Endothelial cell of umbilical vein (primary cell): Measurements from ENCODE around the gene FER. TPM values are rescaled to one million over a fixed set of nuclear protein-coding genes. Genes with fewer than 3 reads are reported as not detected.

Experiments
- BruUV-seq: library from RNA; stranded (reverse); fragments of 400-500 nt; replicated peaks from 2 replicates; lab custom pipeline; 2021; lab: Mats Ljungman, UMichigan
- CTCF ChIA-PET: fragments of 300-600, 350-600 bp; sonication (Branson Sonifier 250); formaldehyde crosslinking; loops from one replicate; lab custom pipeline; 2021; ENCODE audit warnings: antibody characterized with exemption, inconsistent platforms; lab: Charles Lee
- POLR2A ChIA-PET: fragments of 300-600, 350-600 bp; sonication (Branson Sonifier 250); formaldehyde crosslinking; loops from one replicate; lab custom pipeline; 2021; ENCODE audit warnings: antibody characterized with exemption, inconsistent platforms; lab: Charles Lee
- DNase-seq: peaks from one replicate; pipeline ENCODE4 v3.0.0-alpha.2; 2011; ENCODE audit warnings: low read depth, low spot score
- FAIRE-seq: peaks from 2 replicates; lab custom pipeline; 2011; peaks lifted over from hg19 to GRCh38; lab: Jason Lieb, UNC
- H2AFZ ChIP-seq: 2 replicates; pipeline ENCODE4 v1.6.0; 2012; ENCODE audit warnings: low read depth, low read length, control low read depth, inconsistent platforms
- H3K27ac ChIP-seq: 2 replicates; pipeline ENCODE4 v1.5.1; 2011; ENCODE audit warnings: low read depth, mild to moderate bottlenecking, control low read depth, low read length, moderate library complexity; ENCODE audit not compliant: insufficient read depth
- H3K27me3 ChIP-seq, 2 experiments: 2 replicates each; pipeline versions ENCODE4 v1.6.0 to v1.6.1; 2011; ENCODE audit warnings: low read length in 2 of 2, mixed read lengths in 1 of 2; ENCODE audit not compliant: control insufficient read depth in 2 of 2, insufficient read depth in 2 of 2
- H3K36me3 ChIP-seq, 2 experiments: 2 replicates in 1 of 2; 3 replicates in 1 of 2; pipeline ENCODE4 v1.5.1; 2011; ENCODE audit warnings: low read length in 2 of 2, mild to moderate bottlenecking in 1 of 2, moderate library complexity in 1 of 2; ENCODE audit not compliant: control insufficient read depth in 2 of 2, insufficient read depth in 2 of 2; ENCODE audit errors: extremely low read depth in 1 of 2
- H3K4me1 ChIP-seq: 3 replicates; pipeline ENCODE4 v1.5.1; 2011; ENCODE audit warnings: mild to moderate bottlenecking, low read length; ENCODE audit not compliant: control insufficient read depth, insufficient read depth; ENCODE audit errors: extremely low read depth
- H3K4me2 ChIP-seq: 2 replicates; pipeline ENCODE4 v1.6.1; 2011; ENCODE audit warnings: low read length, control low read depth, mixed read lengths; ENCODE audit not compliant: insufficient read depth
- H3K4me3 ChIP-seq, 3 experiments: fragments of 200-600 bp in 1 of 3; sonication (generic), shearing (Covaris generic) in 1 of 3; replicated peaks in 1 of 3; 2 replicates each; pipeline ENCODE4 v1.5.1; 2011 to 2016; ENCODE audit warnings: control low read depth in 3 of 3, low read length in 3 of 3, mild to moderate bottlenecking in 2 of 3, inconsistent platforms in 1 of 3, low read depth in 1 of 3, moderate library complexity in 1 of 3; ENCODE audit not compliant: insufficient read depth in 1 of 3
- H3K79me2 ChIP-seq: 2 replicates; pipeline ENCODE4 v1.6.0; 2012; ENCODE audit warnings: low read length, inconsistent platforms; ENCODE audit not compliant: control insufficient read depth, insufficient read depth
- H3K9ac ChIP-seq: replicated peaks from 2 replicates; pipeline ENCODE3; 2011; ENCODE audit warnings: low read length, control low read depth; ENCODE audit not compliant: insufficient read depth; ENCODE audit errors: extremely low read depth
- H3K9me1 ChIP-seq: replicated peaks from 3 replicates; pipeline ENCODE4 v1.6.0; 2011; ENCODE audit warnings: mild to moderate bottlenecking, low read length; ENCODE audit not compliant: control insufficient read depth, insufficient read depth; ENCODE audit errors: extremely low read depth
- H3K9me3 ChIP-seq: replicated peaks from 2 replicates; pipeline ENCODE4 v1.5.1; 2012; ENCODE audit warnings: low read length, inconsistent platforms; ENCODE audit not compliant: control insufficient read depth, insufficient read depth
- H4K20me1 ChIP-seq: replicated peaks from 2 replicates; pipeline ENCODE3; 2011; ENCODE audit warnings: mild to moderate bottlenecking, low read length; ENCODE audit not compliant: control insufficient read depth, insufficient read depth; ENCODE audit errors: extremely low read depth
- CTCF ChIP-seq, 2 donors: IDR thresholded peaks; 1 replicate in 1 of 2; 2 replicates in 1 of 2; pipeline ENCODE4 v1.5.1; 2011; ENCODE audit warnings: low read length in 2 of 2, mild to moderate bottlenecking in 2 of 2, moderate library complexity in 2 of 2, control low read depth in 1 of 2, inconsistent platforms in 1 of 2, low read depth in 1 of 2; ENCODE audit not compliant: insufficient read depth in 1 of 2; ENCODE audit errors: extremely low read depth in 1 of 2
- EZH2 ChIP-seq: IDR thresholded peaks from 2 replicates; pipeline ENCODE4 v1.6.1; 2012; ENCODE audit warnings: borderline replicate concordance, low read depth, mild to moderate bottlenecking, moderate library complexity, low read length, inconsistent platforms; ENCODE audit not compliant: severe bottlenecking
- FOS ChIP-seq: IDR thresholded peaks from 2 replicates; pipeline ENCODE4 v1.6.1; 2011; ENCODE audit warnings: mild to moderate bottlenecking, low read length, moderate library complexity, borderline replicate concordance; ENCODE audit not compliant: insufficient read depth
- GATA2 ChIP-seq: IDR thresholded peaks from 2 replicates; pipeline ENCODE4 v1.7.0; 2011; ENCODE audit warnings: low read depth, mild to moderate bottlenecking, moderate library complexity, mixed read lengths, low read length; ENCODE audit not compliant: insufficient read length, insufficient read depth
- JUN ChIP-seq: IDR thresholded peaks from 2 replicates; pipeline ENCODE4 v1.6.1; 2011; ENCODE audit warnings: borderline replicate concordance, low read depth; ENCODE audit not compliant: insufficient read length, insufficient read depth
- MAX ChIP-seq: IDR thresholded peaks from 2 replicates; pipeline ENCODE4 v1.6.1; 2011; ENCODE audit not compliant: insufficient read depth, insufficient read length
- MYC ChIP-seq: IDR thresholded peaks from one replicate; pipeline ENCODE4 v1.6.1; 2011; ENCODE audit warnings: mild to moderate bottlenecking, low read depth, low read length
- POLR2A ChIP-seq: IDR thresholded peaks from 2 replicates; pipeline ENCODE4 v1.6.1; 2012; ENCODE audit warnings: low read depth, mild to moderate bottlenecking, control low read depth, low read length
- POLR2AphosphoS5 ChIP-seq: IDR thresholded peaks from 2 replicates; pipeline ENCODE4 v1.6.1; 2012; ENCODE audit warnings: low read depth, mild to moderate bottlenecking, control low read depth, low read length, moderate library complexity; ENCODE audit not compliant: insufficient read depth
- dilution Hi-C: fragments of 300-500 bp; cut with MboI; formaldehyde crosslinking; loops from one replicate; pipeline ENCODE4 v1.15.0; 2019; ENCODE audit warnings: low sequenced_read_pairs; ENCODE audit not compliant: extremely low pct_ligation_motif_present
- intact Hi-C: fragments of 100-400 bp; cut with micrococcal nuclease; formaldehyde crosslinking; loops from one replicate; pipeline ENCODE4 v1.10.0; 2022
- polyA plus RNA-seq, 4 experiments: library from polyadenylated mRNA; depleted of rRNA in 3 of 4; stranded (reverse) in 3 of 4; unstranded in 1 of 4; fragments of >200 nt; gene quantifications; 2 replicates each; pipeline versions ENCODE4 v1.2.1 to v1.2.3, GENCODE V29; 2011 to 2012; ENCODE audit warnings: missing spikeins in 1 of 4
- total RNA-seq: library from RNA; stranded (reverse); gene quantifications from 2 replicates; pipeline ENCODE4 v1.2.3, GENCODE V29; 2021

The FER gene
- total and polyA plus RNA-seq, 2 donors (not counting 3 experiments of a cell fraction or from before 2014, with no cell fraction given): 2.3 to 27.5 TPM

- H3K27ac ChIP-seq: no peak overlapping the region
- CTCF ChIA-PET: no interaction called here
- no peaks in the 10 kb centered on the region for H4K20me1 ChIP-seq
- H3K36me3 ChIP-seq: no peaks in the 10 kb centered on the region
- POLR2A ChIA-PET: no interaction called here
- FAIRE-seq: no peak
- no peak overlapping the region for H3K4me2 ChIP-seq
- no peak overlapping the region for H2AFZ ChIP-seq
- BruUV-seq: no TSS peak
- intact Hi-C loops (no loop called here), dilution Hi-C loops (no loop called here)
- H3K79me2 ChIP-seq: no peaks in the 10 kb centered on the region
- no peak overlapping the region for H3K9ac ChIP-seq
- no peak for DNase-seq
- H3K9me1 ChIP-seq: no peaks in the 10 kb centered on the region
- TF ChIP-seq POLR2AphosphoS5 (no peak), FOS (no peak), GATA2 (no peak), POLR2A (no peak), EZH2 (no peak), MYC (no peak), MAX (no peak), JUN (no peak), CTCF (IDR thresholded peaks at IDR 0.05; ENCODE audit: extremely low read depth in 1 of 2, insufficient read depth in 1 of 2, low read depth in 1 of 2, low read length in 2 of 2) (no peak)
- no peaks in the 10 kb centered on the region for H3K4me1 ChIP-seq
- H3K27me3 ChIP-seq: no peaks in the 10 kb centered on the region
- H3K9me3 ChIP-seq: no peaks in the 10 kb centered on the region
- H3K4me3 ChIP-seq: no peak overlapping the region
Measured at GRCh38 chr5:109160468-109160867, 412.8 kb downstream of the FER start.
